ENCODE results near the gene PYGM. TPM values are rescaled to one million over a fixed set of nuclear protein-coding genes. Genes with fewer than 3 reads are reported as not detected.

The PYGM gene
- total and polyA plus RNA-seq, 10 donors: 1.7 to 7.2 (median 4.2) TPM

DNA sequence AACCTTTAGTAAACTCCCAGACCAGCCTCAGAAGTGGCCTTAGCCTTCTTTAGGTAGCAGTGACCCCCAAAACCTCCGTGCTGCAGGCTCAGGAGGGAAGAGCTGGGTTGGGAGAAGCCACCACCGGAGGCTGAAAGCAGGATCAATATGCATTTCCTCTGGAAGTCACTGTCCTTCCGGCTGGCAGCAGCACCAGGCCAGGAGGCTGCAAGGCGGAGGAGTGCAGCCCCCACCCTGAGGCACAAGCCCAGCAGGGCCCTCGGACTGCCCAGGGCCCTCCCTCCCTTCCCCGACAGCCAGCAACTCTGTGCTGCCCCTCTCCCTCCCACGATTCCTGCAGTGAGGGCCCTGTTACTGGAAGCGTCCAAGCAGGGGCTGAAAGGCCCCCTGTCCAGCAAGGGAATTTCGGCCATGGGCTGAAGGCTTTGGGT, 33.5 kb downstream of the PYGM start:
- intact Hi-C loops (cut with DNase I; ENCODE audit: low total_unique reads): no loop called here
- DNase-seq: peak; percentile 69
- H3K36me3 ChIP-seq: peaks cover 0 to 55% (median 41%) of the 10 kb centered on the region in 6 donors
- peaks cover 6 to 61% (median 26%) of the 10 kb centered on the region in 6 donors for H3K4me1 ChIP-seq
- peak overlapping the region in 3 of 8 donors; percentile 13 to 36 (median 33) for H3K27ac ChIP-seq
- H3K4me3 ChIP-seq: no peak overlapping the region
- 44 to 65% (median 50%) methylated on average over 4 to 9 of the region's 9 CpGs for WGBS, 5 donors
- TF ChIP-seq POLR2AphosphoS5 (IDR thresholded peaks at IDR 0.05) (peak in 2 of 3 donors; percentile 34 to 76), POLR2A (IDR thresholded peaks at IDR 0.05) (no peak)
- peaks cover 0 to 21% (median 16%) of the 10 kb centered on the region in 7 donors for H3K27me3 ChIP-seq (replicated peaks in 1 of 7)
- H3K9me3 ChIP-seq: no peaks in the 10 kb centered on the region

GRCh38 chr11:64724863-64725532, 34.8 kb downstream of the PYGM start:
- TF ChIP-seq, protein P1, sequence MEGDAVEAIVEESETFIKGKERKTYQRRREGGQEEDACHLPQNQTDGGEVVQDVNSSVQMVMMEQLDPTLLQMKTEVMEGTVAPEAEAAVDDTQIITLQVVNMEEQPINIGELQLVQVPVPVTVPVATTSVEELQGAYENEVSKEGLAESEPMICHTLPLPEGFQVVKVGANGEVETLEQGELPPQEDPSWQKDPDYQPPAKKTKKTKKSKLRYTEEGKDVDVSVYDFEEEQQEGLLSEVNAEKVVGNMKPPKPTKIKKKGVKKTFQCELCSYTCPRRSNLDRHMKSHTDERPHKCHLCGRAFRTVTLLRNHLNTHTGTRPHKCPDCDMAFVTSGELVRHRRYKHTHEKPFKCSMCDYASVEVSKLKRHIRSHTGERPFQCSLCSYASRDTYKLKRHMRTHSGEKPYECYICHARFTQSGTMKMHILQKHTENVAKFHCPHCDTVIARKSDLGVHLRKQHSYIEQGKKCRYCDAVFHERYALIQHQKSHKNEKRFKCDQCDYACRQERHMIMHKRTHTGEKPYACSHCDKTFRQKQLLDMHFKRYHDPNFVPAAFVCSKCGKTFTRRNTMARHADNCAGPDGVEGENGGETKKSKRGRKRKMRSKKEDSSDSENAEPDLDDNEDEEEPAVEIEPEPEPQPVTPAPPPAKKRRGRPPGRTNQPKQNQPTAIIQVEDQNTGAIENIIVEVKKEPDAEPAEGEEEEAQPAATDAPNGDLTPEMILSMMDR (IDR thresholded peaks at IDR 0.05 in 8 of 11, conservative IDR thresholded peaks at IDR 0.05 in 3 of 11): no peak
- TF ChIP-seq POLR2AphosphoS5 (IDR thresholded peaks at IDR 0.05): peak in 2 of 3 donors; percentile 29 to 72
- peaks cover 6 to 53% (median 22%) of the 10 kb centered on the region in 6 donors for H3K4me1 ChIP-seq
- WGBS, 5 donors: 56 to 85% (median 62%) methylated on average over 4 to 7 of the region's 7 CpGs
- peaks cover 0 to 33% (median 16%) of the 10 kb centered on the region in 7 donors for H3K27me3 ChIP-seq (replicated peaks in 1 of 7)
- no peak overlapping the region for H3K4me3 ChIP-seq
- H3K27ac ChIP-seq: no peak overlapping the region
- intact Hi-C loops (cut with DNase I; ENCODE audit: low total_unique reads): no loop called here
- peaks cover 0 to 43% (median 29%) of the 10 kb centered on the region in 6 donors for H3K36me3 ChIP-seq
- H3K9me3 ChIP-seq: no peaks in the 10 kb centered on the region
- peak; percentile 48 for DNase-seq

- Histone ChIP-seq H3K27me3 (replicated peaks in 1 of 7) (peaks cover 0 to 42% (median 16%) of the 10 kb centered on the region in 7 donors), H3K36me3 (peaks cover 0 to 35% (median 22%) of the 10 kb centered on the region in 6 donors), H3K4me3 (peak overlapping the region in 3 of 8 donors; percentile 76 to 92 (median 80)), H3K9me3 (no peaks in the 10 kb centered on the region), H3K27ac (peak overlapping the region in 3 of 8 donors; percentile 85 to 89 (median 88)), H3K4me1 (peaks cover 6 to 48% (median 20%) of the 10 kb centered on the region in 6 donors)
- no peak for TF ChIP-seq POLR2A (IDR thresholded peaks at IDR 0.05)
- TF ChIP-seq, protein P1 (IDR thresholded peaks at IDR 0.05 in 8 of 11, conservative IDR thresholded peaks at IDR 0.05 in 3 of 11): no peak
- peak in 1 of 3 donors; percentile 6 for TF ChIP-seq POLR2AphosphoS5 (IDR thresholded peaks at IDR 0.05)
- WGBS, 5 donors: 49 to 64% (median 59%) methylated on average over 6 to 9 of the region's 9 CpGs
- intact Hi-C loops (cut with DNase I; ENCODE audit: low total_unique reads): no loop called here
- DNase-seq: peak; percentile 56
These were observed 35.6 kb downstream of the PYGM start for GRCh38 chr11:64723907-64724862.

- 1 to 8% (median 2%) methylated on average over 11 to 66 of the region's 66 CpGs for WGBS, 5 donors
- no peaks in the 10 kb centered on the region for H3K9me3 ChIP-seq
- H3K27me3 ChIP-seq (replicated peaks in 1 of 7): peaks cover 0 to 49% (median 22%) of the 10 kb centered on the region in 7 donors
- TF ChIP-seq POLR2A (IDR thresholded peaks at IDR 0.05): no peak
- TF ChIP-seq, protein P1 (IDR thresholded peaks at IDR 0.05 in 8 of 11, conservative IDR thresholded peaks at IDR 0.05 in 3 of 11): peak; percentile 86 to 98 (median 93)
- TF ChIP-seq POLR2AphosphoS5 (IDR thresholded peaks at IDR 0.05): peak; percentile 51 to 89 (median 67)
- DNase-seq: peak; percentile 95
- intact Hi-C loops (cut with DNase I; ENCODE audit: low total_unique reads): no loop called here
- peaks cover 0 to 26% (median 13%) of the 10 kb centered on the region in 6 donors for H3K36me3 ChIP-seq
- H3K27ac ChIP-seq: peak within 1 kb of the TSS; percentile 45 to 89 (median 81)
- H3K4me1 ChIP-seq: peaks cover 6 to 48% (median 20%) of the 10 kb centered on the region in 6 donors
- peak within 1 kb of the TSS; percentile 65 to 92 (median 77) for H3K4me3 ChIP-seq
These were observed 36.5 kb downstream of the PYGM start, which contains the start of gene NRXN2 for GRCh38 chr11:64723117-64723906. Gene NRXN2 (minus strand): TSS chr11:64723197. CDS start chr11:64713699, 9,498 bp downstream.
